ENCODE measurements around the gene SLC25A45. TPM values are rescaled to one million over a fixed set of nuclear protein-coding genes. Genes with fewer than 3 reads are reported as not detected.

SLC25A45 gene
- total RNA-seq, 1 experiment from 2014 or later = 1.1 TPM

DNA sequence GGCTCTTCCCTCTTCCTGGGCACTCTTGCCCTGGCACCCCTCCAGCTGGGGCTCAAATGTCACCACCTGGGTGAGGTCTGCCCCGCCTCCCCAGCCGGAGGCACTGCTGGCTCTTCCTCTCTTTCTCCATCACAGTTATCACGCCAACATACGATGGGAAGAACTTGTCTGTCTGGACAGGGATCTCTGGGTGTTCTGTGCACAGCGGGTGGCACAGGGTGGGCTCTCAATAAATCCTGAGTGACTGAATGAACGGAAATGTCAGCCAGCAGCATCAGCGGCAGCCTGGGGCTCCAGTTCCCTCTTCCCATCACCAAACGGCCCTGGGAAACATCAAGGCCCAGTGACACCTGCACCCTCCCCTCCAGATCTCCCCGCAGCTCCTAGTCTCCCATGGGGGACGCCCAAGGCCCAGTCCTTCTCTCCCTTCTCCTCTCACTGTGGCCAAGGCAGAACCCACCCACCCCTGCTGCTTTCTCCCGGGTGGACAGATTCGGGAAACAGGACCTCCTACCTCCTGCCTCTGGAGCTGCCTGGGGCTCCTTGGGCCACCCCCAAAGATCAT, 440 bp upstream of the SLC25A45 start:
- no peak overlapping the region for H2BK5ac ChIP-seq (ENCODE audit: insufficient read length, low read length)
- no peak overlapping the region for H3K9ac ChIP-seq (ENCODE audit: extremely low read depth, insufficient read length, low read length)
- H3K23me2 ChIP-seq (ENCODE audit: insufficient read length, low read depth, low read length, poor library complexity, severe bottlenecking) = no peaks in the 10 kb centered on the region
- H3K79me1 ChIP-seq (ENCODE audit: insufficient read depth, low read depth, low read length, poor library complexity, severe bottlenecking) = no peaks in the 10 kb centered on the region
- no peak overlapping the region for H2BK20ac ChIP-seq (ENCODE audit: low read depth, low read length, poor library complexity, severe bottlenecking)
- no peak overlapping the region for H2BK120ac ChIP-seq (ENCODE audit: low read depth, low read length, poor library complexity, severe bottlenecking)
- no peaks in the 10 kb centered on the region for H4K20me1 ChIP-seq (ENCODE audit: control insufficient read depth, insufficient read depth, insufficient read length)
- H2AK5ac ChIP-seq (ENCODE audit: insufficient read length, low read length) = no peak overlapping the region
- no peak overlapping the region for H2BK15ac ChIP-seq (ENCODE audit: low read depth, low read length)
- no peak overlapping the region for H2BK12ac ChIP-seq (ENCODE audit: insufficient read length, low read depth, low read length)
- Mint-ChIP-seq H3K4me3 (peak overlapping the region in 1 of 2 experiments; percentile 25; a peak in 3 of 5 replicates), H3K36me3 (ENCODE audit: insufficient read depth in 1 of 3, low read depth in 3 of 3) (no peaks in the 10 kb centered on the region), H3K4me1 (peaks cover 17 to 18% of the 10 kb centered on the region in 2 experiments), H3K9me3 (no peaks in the 10 kb centered on the region), H3K27me3 (ENCODE audit: low read depth) (peaks cover 3% of the 10 kb centered on the region), H3K27ac (peak overlapping the region; percentile 81 to 96 (median 91); a peak in 5 of 7 replicates)
- H3K4me1 ChIP-seq (ENCODE audit: insufficient read depth, low read length) = 0 out of 2 replicates have a peak, but pooled peaks cover 2% of the 10 kb centered on the region
- no peaks in the 10 kb centered on the region for H3K79me2 ChIP-seq (ENCODE audit: insufficient read depth, low read length)
- H4K5ac ChIP-seq (ENCODE audit: insufficient read length, low read depth, low read length) = no peak overlapping the region
- peak overlapping the region; percentile 26 for H3K4me2 ChIP-seq (ENCODE audit: insufficient read depth, insufficient read length, low read length)
- no peak overlapping the region for H3K4ac ChIP-seq (ENCODE audit: low read depth, low read length)
- H3K9me3 ChIP-seq (ENCODE audit: control insufficient read depth, low read depth, low read length) = no peaks in the 10 kb centered on the region
- H3K27ac ChIP-seq (ENCODE audit: insufficient read length, low read depth, low read length) = no peak overlapping the region
- DNase-seq = peak; percentile 26
- H3T11ph ChIP-seq (ENCODE audit: low read length) = no peak overlapping the region
- no peak overlapping the region for H3K18ac ChIP-seq (ENCODE audit: insufficient read length, low read depth, low read length)
- H4K91ac ChIP-seq (ENCODE audit: insufficient read length, low read depth, low read length) = no peak overlapping the region
- TF ChIP-seq, protein P1, sequence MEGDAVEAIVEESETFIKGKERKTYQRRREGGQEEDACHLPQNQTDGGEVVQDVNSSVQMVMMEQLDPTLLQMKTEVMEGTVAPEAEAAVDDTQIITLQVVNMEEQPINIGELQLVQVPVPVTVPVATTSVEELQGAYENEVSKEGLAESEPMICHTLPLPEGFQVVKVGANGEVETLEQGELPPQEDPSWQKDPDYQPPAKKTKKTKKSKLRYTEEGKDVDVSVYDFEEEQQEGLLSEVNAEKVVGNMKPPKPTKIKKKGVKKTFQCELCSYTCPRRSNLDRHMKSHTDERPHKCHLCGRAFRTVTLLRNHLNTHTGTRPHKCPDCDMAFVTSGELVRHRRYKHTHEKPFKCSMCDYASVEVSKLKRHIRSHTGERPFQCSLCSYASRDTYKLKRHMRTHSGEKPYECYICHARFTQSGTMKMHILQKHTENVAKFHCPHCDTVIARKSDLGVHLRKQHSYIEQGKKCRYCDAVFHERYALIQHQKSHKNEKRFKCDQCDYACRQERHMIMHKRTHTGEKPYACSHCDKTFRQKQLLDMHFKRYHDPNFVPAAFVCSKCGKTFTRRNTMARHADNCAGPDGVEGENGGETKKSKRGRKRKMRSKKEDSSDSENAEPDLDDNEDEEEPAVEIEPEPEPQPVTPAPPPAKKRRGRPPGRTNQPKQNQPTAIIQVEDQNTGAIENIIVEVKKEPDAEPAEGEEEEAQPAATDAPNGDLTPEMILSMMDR (conservative IDR thresholded peaks at IDR 0.05) = no peak
- no peak overlapping the region for H4K8ac ChIP-seq (replicated peaks; ENCODE audit: insufficient read length, low read depth, low read length)
- no peak overlapping the region for H3K14ac ChIP-seq (ENCODE audit: insufficient read depth, low read length)
- no peaks in the 10 kb centered on the region for H3K27me3 ChIP-seq (ENCODE audit: insufficient read depth, low read length)
- no peak overlapping the region for H3K23ac ChIP-seq (ENCODE audit: insufficient read length, low read depth, low read length)
- no peak overlapping the region for H2AFZ ChIP-seq (ENCODE audit: low read length)
- WGBS (ENCODE audit: extremely low coverage, insufficient read length, low lambda C conversion rate) = no CpG with 5 or more reads among the region's 12 CpGs
- no peak overlapping the region for H3K56ac ChIP-seq (ENCODE audit: insufficient read length, low read depth, low read length)

Data from H9 (cell line).